GM06990 (cell line): Measurements from ENCODE around the gene KRT222.

Experiments
- DNase-seq: peaks from one replicate; pipeline ENCODE4 v3.0.0-alpha.2; 2011; ENCODE audit not compliant: insufficient read length; ENCODE audit errors: extremely low read depth
- H3K27me3 ChIP-seq: replicated peaks from 2 replicates; pipeline ENCODE4 v1.6.0; 2011; ENCODE audit warnings: low read length; ENCODE audit not compliant: control insufficient read depth, insufficient read depth
- H3K36me3 ChIP-seq: 2 replicates; pipeline ENCODE4 v1.5.1; 2011; ENCODE audit warnings: low read length; ENCODE audit not compliant: control insufficient read depth, insufficient read depth
- H3K4me3 ChIP-seq: replicated peaks from 2 replicates; pipeline ENCODE4 v1.5.1; 2011; ENCODE audit warnings: low read depth, mild to moderate bottlenecking, control low read depth, low read length
- TF ChIP-seq, protein P1 (sequence below): IDR thresholded peaks from 2 replicates; pipeline ENCODE4 v1.5.1; 2011; ENCODE audit warnings: low read length, control low read depth, mild to moderate bottlenecking, inconsistent platforms; ENCODE audit not compliant: insufficient read depth, poor library complexity, severe bottlenecking

KRT222 gene

DNA sequence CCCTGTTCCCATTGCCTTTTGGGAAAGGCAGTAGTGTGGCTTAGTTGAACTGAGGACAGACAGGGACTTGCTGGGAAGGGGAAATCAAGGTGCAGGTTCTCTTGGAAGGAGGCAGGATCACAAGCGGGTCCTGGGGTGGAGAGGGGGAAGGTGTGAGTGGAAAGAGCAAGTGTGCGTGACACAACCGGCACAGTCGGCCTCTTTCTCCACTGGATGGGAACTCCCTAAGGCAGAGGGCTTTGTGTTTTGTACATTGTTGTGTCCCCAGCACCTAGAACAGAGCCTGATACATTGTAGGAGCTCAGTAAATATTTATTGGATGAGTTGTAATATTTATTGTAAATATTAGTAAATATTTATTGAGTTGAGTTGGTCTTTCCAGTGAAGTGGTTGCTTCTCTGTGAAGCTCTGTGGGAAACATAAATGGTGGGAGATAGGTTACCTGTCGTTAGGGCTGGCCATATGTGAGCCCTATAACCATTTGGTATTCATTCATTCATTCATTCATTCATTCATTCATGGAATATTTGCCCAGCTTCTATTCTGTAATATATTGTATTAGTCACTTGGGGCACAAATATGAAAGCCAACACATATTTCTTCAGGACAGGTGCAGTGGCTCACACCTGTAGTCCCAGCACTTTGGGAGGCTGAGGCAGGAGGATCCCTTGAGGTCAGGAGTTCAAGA is 51.4 kb downstream of the KRT222 start:
- TF ChIP-seq, protein P1, sequence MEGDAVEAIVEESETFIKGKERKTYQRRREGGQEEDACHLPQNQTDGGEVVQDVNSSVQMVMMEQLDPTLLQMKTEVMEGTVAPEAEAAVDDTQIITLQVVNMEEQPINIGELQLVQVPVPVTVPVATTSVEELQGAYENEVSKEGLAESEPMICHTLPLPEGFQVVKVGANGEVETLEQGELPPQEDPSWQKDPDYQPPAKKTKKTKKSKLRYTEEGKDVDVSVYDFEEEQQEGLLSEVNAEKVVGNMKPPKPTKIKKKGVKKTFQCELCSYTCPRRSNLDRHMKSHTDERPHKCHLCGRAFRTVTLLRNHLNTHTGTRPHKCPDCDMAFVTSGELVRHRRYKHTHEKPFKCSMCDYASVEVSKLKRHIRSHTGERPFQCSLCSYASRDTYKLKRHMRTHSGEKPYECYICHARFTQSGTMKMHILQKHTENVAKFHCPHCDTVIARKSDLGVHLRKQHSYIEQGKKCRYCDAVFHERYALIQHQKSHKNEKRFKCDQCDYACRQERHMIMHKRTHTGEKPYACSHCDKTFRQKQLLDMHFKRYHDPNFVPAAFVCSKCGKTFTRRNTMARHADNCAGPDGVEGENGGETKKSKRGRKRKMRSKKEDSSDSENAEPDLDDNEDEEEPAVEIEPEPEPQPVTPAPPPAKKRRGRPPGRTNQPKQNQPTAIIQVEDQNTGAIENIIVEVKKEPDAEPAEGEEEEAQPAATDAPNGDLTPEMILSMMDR = no peak
- H3K36me3 ChIP-seq = no peaks in the 10 kb centered on the region
- no peak overlapping the region for H3K4me3 ChIP-seq
- no peak for DNase-seq
- no peaks in the 10 kb centered on the region for H3K27me3 ChIP-seq

DNA sequence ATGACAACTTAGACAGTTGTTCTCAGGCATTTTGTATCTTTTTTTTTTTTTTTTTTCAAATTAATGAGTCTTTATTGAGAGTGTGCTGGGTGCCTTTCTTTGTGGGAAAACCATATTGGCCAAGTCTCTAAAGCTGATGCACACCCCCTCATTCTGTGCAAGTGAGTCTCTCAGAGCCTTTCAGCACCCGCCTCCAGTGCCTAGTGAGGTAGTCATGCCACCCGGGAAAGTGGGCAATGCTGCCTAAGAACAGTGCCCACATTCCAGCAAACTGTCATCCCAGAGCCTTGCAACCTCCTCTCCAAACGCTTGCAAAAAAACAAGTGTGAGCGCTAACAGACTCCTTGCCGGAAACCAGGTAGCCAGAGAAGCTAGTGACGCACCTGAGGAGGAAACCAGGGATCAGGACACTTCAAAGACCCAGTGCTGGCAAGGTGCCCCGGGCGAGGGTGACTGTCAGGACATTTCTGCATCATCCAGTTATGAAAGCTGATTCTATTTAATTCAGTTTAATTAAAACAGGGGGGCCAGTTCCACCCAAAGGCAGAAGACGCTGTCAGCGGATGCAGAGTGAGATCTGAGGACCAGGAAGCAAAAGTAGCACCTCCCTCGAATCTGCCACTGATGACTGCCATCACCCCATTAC is 52.3 kb downstream of the KRT222 start:
- Histone ChIP-seq H3K36me3 (no peaks in the 10 kb centered on the region), H3K27me3 (no peaks in the 10 kb centered on the region), H3K4me3 (no peak overlapping the region)
- TF ChIP-seq, protein P1 = no peak
- DNase-seq = no peak

DNA sequence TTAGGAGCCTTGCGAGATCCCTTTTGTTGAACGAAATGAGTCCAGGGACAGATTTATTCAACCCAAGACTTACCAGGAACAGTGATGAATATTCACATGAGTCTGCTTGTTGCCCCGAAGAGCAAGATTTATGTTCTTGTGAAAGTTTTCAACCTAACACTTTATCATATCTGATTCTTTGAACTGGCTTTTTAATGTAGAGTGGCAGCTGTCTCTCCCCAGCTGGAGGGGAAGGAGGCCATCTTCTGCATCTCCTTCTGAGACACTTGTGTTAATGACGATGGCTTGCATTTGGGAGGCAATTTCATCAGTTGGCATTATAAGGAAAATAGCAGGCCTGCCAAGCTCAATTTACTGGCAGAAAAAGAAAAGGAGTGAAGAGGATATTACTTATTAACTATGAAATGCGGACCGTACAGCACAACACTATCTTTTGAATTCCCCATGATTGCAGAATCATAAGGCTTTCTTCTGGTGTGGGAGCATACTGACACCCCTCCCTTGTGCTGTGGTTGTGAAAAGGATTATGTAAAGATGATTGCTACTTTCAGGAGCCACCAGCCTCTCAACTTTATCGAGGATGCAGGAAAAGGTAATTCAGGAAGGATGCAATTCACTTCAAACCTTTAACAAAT is 53.0 kb downstream of the KRT222 start:
- Histone ChIP-seq H3K36me3 (no peaks in the 10 kb centered on the region), H3K27me3 (0 out of 2 replicates have a peak, but pooled peaks cover 2% of the 10 kb centered on the region), H3K4me3 (no peak overlapping the region)
- no peak for DNase-seq
- TF ChIP-seq, protein P1 = no peak

DNA sequence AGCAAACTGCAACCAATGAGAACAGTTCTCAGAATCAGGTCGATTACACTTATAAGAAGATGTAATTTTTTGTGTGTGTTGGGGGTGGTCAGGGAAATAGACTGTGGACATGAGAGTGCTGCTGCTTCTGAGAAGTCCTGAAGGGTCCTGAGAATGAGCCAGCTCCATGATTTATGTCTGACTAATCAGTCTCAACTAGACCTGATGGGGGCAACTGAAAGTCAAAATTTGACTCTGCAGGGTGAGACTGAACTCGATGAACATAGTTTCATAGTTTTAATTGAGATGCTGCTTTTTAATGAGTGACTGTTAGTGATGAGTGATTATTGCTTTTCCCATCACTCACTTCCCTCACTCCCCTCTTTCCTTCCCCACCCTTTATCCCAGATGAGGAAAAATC is 54.6 kb downstream of the KRT222 start:
- TF ChIP-seq, protein P1 = no peak
- Histone ChIP-seq H3K27me3 (0 out of 2 replicates have a peak, but pooled peaks cover 2% of the 10 kb centered on the region), H3K36me3 (no peaks in the 10 kb centered on the region), H3K4me3 (no peak overlapping the region)
- DNase-seq = no peak

DNA sequence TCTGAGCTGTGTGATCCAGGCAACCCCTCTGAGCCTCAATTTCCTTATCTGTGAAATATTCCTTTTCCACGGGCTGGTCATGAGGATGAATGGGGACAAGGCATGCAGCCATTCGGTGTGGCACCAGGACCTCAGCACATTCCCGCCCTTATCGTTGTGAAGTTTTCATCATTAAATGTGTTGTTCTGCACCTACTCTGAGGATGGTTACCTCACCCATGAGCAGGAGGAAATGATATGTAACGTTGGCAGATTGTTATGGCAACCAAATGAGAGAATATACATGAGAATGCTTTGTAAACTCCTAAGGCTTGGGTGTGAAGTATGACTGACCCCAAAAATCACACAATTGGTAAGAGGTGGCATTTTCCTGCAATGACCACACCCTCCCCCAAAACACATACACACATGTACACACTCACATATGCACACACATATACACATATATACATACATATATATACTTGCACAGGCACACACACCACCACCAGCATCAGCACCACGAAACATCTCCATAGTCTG is 56.9 kb downstream of the KRT222 start:
- H3K4me3 ChIP-seq = no peak overlapping the region
- TF ChIP-seq, protein P1 = no peak
- 0 out of 2 replicates have a peak, but pooled peaks cover 2% of the 10 kb centered on the region for H3K27me3 ChIP-seq
- H3K36me3 ChIP-seq = no peaks in the 10 kb centered on the region
- DNase-seq = no peak
